ENCODE data around the gene OR2C1. TPM values are rescaled to one million over a fixed set of nuclear protein-coding genes. Genes with fewer than 3 reads are reported as not detected.

The OR2C1 gene
- total and polyA plus RNA-seq, 7 experiments from 2014 or later: 0.24 to 0.65 (median 0.50) TPM; not detected in 2

- Mint-ChIP-seq H3K36me3 (peaks cover 29 to 77% (median 59%) of the 10 kb centered on the region in 5 donors), H3K4me1 (peaks cover 14 to 77% (median 65%) of the 10 kb centered on the region in 7 donors), H3K27me3 (no peaks in the 10 kb centered on the region), H3K4me3 (peak within 1 kb of the TSS; percentile 84 to 97 (median 94)), H3K9me3 (peaks cover 7 to 52% (median 24%) of the 10 kb centered on the region in 11 donors), H3K27ac (peak within 1 kb of the TSS; percentile 88 to 95 (median 91))
- Histone ChIP-seq H3K4me3 (ENCODE audit: low read length) (peak within 1 kb of the TSS; percentile 87), H3K27me3 (ENCODE audit: control insufficient read depth in 2 of 2, insufficient read depth in 2 of 2, low read length in 2 of 2) (no peaks in the 10 kb centered on the region), H3K9me3 (ENCODE audit: control insufficient read depth in 2 of 3, low read length in 3 of 3) (peaks cover 0 to 26% (median 0%) of the 10 kb centered on the region in 3 experiments), H3K4me1 (ENCODE audit: control insufficient read depth in 2 of 2, insufficient read depth in 2 of 2, low read length in 2 of 2) (peaks cover 20 to 22% of the 10 kb centered on the region in 2 donors), H3K27ac (ENCODE audit: low read depth, low read length) (peak within 1 kb of the TSS; percentile 89), H3K36me3 (ENCODE audit: control insufficient read depth in 2 of 3, insufficient read depth in 3 of 3, low read length in 3 of 3) (peaks cover 9 to 41% (median 15%) of the 10 kb centered on the region in 3 experiments)
- ChIA-PET POLR2A (interaction anchor here (0.5 to 4.1 kb wide), 29 partner anchors 9 to 353 kb away, joined by 3 to 40 read pairs (median 5); partner anchors contain the start of genes CLUAP1, NAA60, TIGD7 and ZNF213), CTCF (interaction anchor here (0.5 to 1.9 kb wide), 5 partner anchors 21 to 397 kb away, joined by 3 to 4 read pairs (median 3); no protein-coding TSS in a partner anchor)
- ATAC-seq (peak; percentile 99), DNase-seq (peak; percentile 90 to 99 (median 98))
- intact Hi-C loops (cut with micrococcal nuclease): loop anchor here (1.0 to 5.0 kb wide), 17 partner anchors 36 to 379 kb away; partner anchors contain the start of genes NAA60 (in 2 of the 2), TIGD7 (in 2 of the 2), ZNF263 (in 2 of the 2) and ZNF597 (in 2 of the 2)
Observed at GRCh38 chr16:3400779-3401688, 45.3 kb downstream of the OR2C1 start, which contains the start of the genes ZNF174 and ZSCAN32. TSS of gene ZNF174 (plus strand) at chr16:3401215. CDS start at chr16:3402005, 790 bp downstream. TSS of gene ZSCAN32 (minus strand) at chr16:3401004. CDS start at chr16:3397557, 3,447 bp downstream.

DNA sequence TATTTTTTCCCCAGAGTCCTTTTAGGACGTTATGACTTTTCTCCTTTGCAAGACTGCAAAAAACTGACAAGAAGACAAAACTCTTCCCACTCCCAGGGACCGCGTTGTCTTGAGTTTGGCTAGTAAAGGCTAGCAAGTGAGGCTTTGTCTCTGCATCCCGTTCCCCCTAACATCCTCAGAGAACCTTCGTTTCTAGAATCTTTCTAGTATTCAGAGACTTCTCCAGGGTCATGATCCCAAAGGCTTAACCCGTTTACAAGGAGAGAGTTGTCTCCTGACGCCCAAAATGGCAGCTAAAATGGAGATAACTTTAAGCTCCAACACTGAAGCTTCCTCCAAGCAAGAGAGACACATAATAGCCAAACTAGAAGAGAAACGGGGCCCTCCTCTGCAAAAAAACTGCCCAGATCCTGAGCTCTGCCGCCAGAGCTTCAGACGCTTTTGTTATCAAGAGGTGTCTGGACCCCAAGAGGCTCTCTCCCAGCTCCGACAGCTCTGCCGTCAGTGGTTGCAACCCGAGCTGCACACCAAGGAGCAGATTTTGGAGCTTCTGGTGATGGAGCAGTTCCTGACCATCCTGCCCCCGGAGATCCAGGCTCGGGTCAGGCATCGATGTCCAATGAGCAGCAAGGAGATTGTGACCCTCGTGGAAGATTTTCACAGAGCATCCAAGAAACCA is 46.2 kb downstream of the OR2C1 start:
- ATAC-seq (no peak), DNase-seq (peak in 1 of 9 donors; percentile 6)
- POLR2A ChIA-PET: interaction anchor here (0.6 to 4.1 kb wide), 21 partner anchors 8 to 252 kb away, joined by 3 to 40 read pairs (median 5); partner anchors contain the start of genes CLUAP1, NAA60, TIGD7 and ZNF263
- Histone ChIP-seq H3K27me3 (ENCODE audit: control insufficient read depth in 2 of 2, insufficient read depth in 2 of 2, low read length in 2 of 2) (no peaks in the 10 kb centered on the region), H3K36me3 (ENCODE audit: control insufficient read depth in 2 of 3, insufficient read depth in 3 of 3, low read length in 3 of 3) (peaks cover 9 to 41% (median 22%) of the 10 kb centered on the region in 3 experiments), H3K4me1 (ENCODE audit: control insufficient read depth in 2 of 2, insufficient read depth in 2 of 2, low read length in 2 of 2) (peaks cover 20 to 22% of the 10 kb centered on the region in 2 donors), H3K27ac (ENCODE audit: low read depth, low read length) (peak overlapping the region; percentile 89), H3K9me3 (ENCODE audit: control insufficient read depth in 2 of 3, low read length in 3 of 3) (peaks cover 0 to 27% (median 3%) of the 10 kb centered on the region in 3 experiments), H3K4me3 (ENCODE audit: low read length) (peak overlapping the region; percentile 87)
- peak overlapping the region; percentile 84 to 97 (median 94) for H3K4me3 Mint-ChIP-seq
- peaks cover 14 to 72% (median 58%) of the 10 kb centered on the region in 7 donors for H3K4me1 Mint-ChIP-seq
- peak overlapping the region; percentile 79 to 93 (median 89) for H3K27ac Mint-ChIP-seq
- H3K9me3 Mint-ChIP-seq: peaks cover 2 to 52% (median 25%) of the 10 kb centered on the region in 11 donors
- CTCF ChIA-PET: interaction anchor here (0.6 to 1.9 kb wide), 4 partner anchors 29 to 1148 kb away, joined by 3 to 4 read pairs (median 4); no protein-coding TSS in a partner anchor
- H3K27me3 Mint-ChIP-seq: no peaks in the 10 kb centered on the region
- intact Hi-C loops (cut with micrococcal nuclease): loop anchor here (1.0 to 5.0 kb wide), 17 partner anchors 37 to 380 kb away; partner anchors contain the start of genes NAA60 (in 2 of the 2), TIGD7 (in 2 of the 2), ZNF263 (in 2 of the 2) and ZNF597 (in 2 of the 2)
- H3K36me3 Mint-ChIP-seq: peaks cover 29 to 77% (median 59%) of the 10 kb centered on the region in 5 donors

Other genes starting within 250 kb of the OR2C1 start
- gene ZNF205, start 243.3 kb upstream of the OR2C1 start, total RNA-seq: under 1 TPM in 1 of 5 experiments, not detected in 4; 0.29 TPM
- gene ZNF205, start 243.3 kb upstream of the OR2C1 start, polyA plus RNA-seq: under 1 TPM in 1 of 2 donors, not detected in 1; 0.09 TPM
- gene ZNF213, start 220.9 kb upstream of the OR2C1 start, total RNA-seq: 10 to 100 TPM in 3 of 5 experiments, 1 to 10 TPM in 2; 3.8 to 14.0 (median 11.8) TPM
- gene ZNF213, start 220.9 kb upstream of the OR2C1 start, polyA plus RNA-seq: 1 to 10 TPM; 1.7 to 3.4 TPM
- under 1 TPM in 2 of 5 experiments, not detected in 3; 0.38 to 0.41 TPM for gene OR1F1, start 167.7 kb upstream of the OR2C1 start, total RNA-seq
- gene OR1F1, start 167.7 kb upstream of the OR2C1 start, polyA plus RNA-seq: under 1 TPM in 1 of 2 donors, not detected in 1; 0.35 TPM
- gene ZNF200, start 120.7 kb upstream of the OR2C1 start, total RNA-seq: 10 to 100 TPM in 3 of 5 experiments, 1 to 10 TPM in 2; 4.8 to 33.3 (median 16.6) TPM
- gene ZNF200, start 120.7 kb upstream of the OR2C1 start, polyA plus RNA-seq: 10 to 100 TPM; 12.3 to 20.2 TPM
- 10 to 100 TPM in 1 of 5 experiments, 1 to 10 TPM in 1, under 1 TPM in 2, not detected in 1; 0.38 to 38.1 (median 2.4) TPM for gene MEFV, start 99.3 kb upstream of the OR2C1 start, total RNA-seq
- gene MEFV, start 99.3 kb upstream of the OR2C1 start, polyA plus RNA-seq: under 1 TPM in 1 of 2 donors, not detected in 1; 0.18 TPM
- gene ZNF263, start 72.4 kb upstream of the OR2C1 start, total RNA-seq: 10 to 100 TPM; 26.1 to 51.6 (median 36.9) TPM
- 10 to 100 TPM; 61.1 to 80.2 TPM for gene ZNF263, start 72.4 kb upstream of the OR2C1 start, polyA plus RNA-seq
- gene TIGD7, start 50.5 kb upstream of the OR2C1 start, total RNA-seq: 10 to 100 TPM in 2 of 5 experiments, 1 to 10 TPM in 3; 4.9 to 18.4 (median 5.5) TPM
- gene TIGD7, start 50.5 kb upstream of the OR2C1 start, polyA plus RNA-seq: 1 to 10 TPM; 5.6 to 6.0 TPM
- 10 to 100 TPM; 27.7 to 90.6 (median 53.4) TPM for gene ZNF75A, start 50.4 kb upstream of the OR2C1 start, total RNA-seq
- 10 to 100 TPM; 31.0 to 35.1 TPM for gene ZNF75A, start 50.4 kb upstream of the OR2C1 start, polyA plus RNA-seq
- 10 to 100 TPM in 4 of 5 experiments, 1 to 10 TPM in 1; 9.7 to 31.1 (median 19.0) TPM for gene ZSCAN32, start 45.1 kb downstream of the OR2C1 start, total RNA-seq
- 10 to 100 TPM; 14.6 to 24.3 TPM for gene ZSCAN32, start 45.1 kb downstream of the OR2C1 start, polyA plus RNA-seq
- gene ZNF174, start 45.3 kb downstream of the OR2C1 start, total RNA-seq: 10 to 100 TPM in 3 of 5 experiments, 1 to 10 TPM in 2; 4.7 to 22.8 (median 13.5) TPM
- gene ZNF174, start 45.3 kb downstream of the OR2C1 start, polyA plus RNA-seq: 10 to 100 TPM; 11.0 to 26.4 TPM
- gene ZNF597, start 87.6 kb downstream of the OR2C1 start, total RNA-seq: 1 to 10 TPM; 2.2 to 5.9 (median 3.8) TPM
- gene ZNF597, start 87.6 kb downstream of the OR2C1 start, polyA plus RNA-seq: 1 to 10 TPM; 1.7 to 2.1 TPM
- gene NAA60, start 87.8 kb downstream of the OR2C1 start, total RNA-seq: 10 to 100 TPM; 38.7 to 63.7 (median 55.3) TPM
- gene NAA60, start 87.8 kb downstream of the OR2C1 start, polyA plus RNA-seq: 10 to 100 TPM; 41.2 to 58.9 TPM
- not detected for gene C16orf90, start 139.6 kb downstream of the OR2C1 start, total RNA-seq
- gene C16orf90, start 139.6 kb downstream of the OR2C1 start, polyA plus RNA-seq: not detected
- gene CLUAP1, start 145.1 kb downstream of the OR2C1 start, total RNA-seq: 10 to 100 TPM; 16.9 to 33.2 (median 28.0) TPM
- gene CLUAP1, start 145.1 kb downstream of the OR2C1 start, polyA plus RNA-seq: 10 to 100 TPM; 31.5 to 44.2 TPM
- 10 to 100 TPM; 64.1 to 91.3 (median 87.3) TPM for gene NLRC3, start 221.5 kb downstream of the OR2C1 start, total RNA-seq
- 10 to 100 TPM; 22.2 to 40.1 TPM for gene NLRC3, start 221.5 kb downstream of the OR2C1 start, polyA plus RNA-seq

All from naive thymus-derived CD4-positive, alpha-beta T cell (primary cell).